Activated CD8-positive, alpha-beta T cell treated with anti-CD3 and anti-CD28 coated beads, Interleukin-2, amount 10 ng/mL, durations not matched to agents 7 days and 5 days (primary cell): ENCODE measurements around the gene CMAS. TPM values are rescaled to one million over a fixed set of nuclear protein-coding genes. Genes with fewer than 3 reads are reported as not detected.

Experiments used
- total RNA-seq, 2 experiments: library from RNA; stranded (reverse); gene quantifications; one replicate each; pipeline ENCODE4 v1.2.3, GENCODE V29; 2021

CMAS gene
- total RNA-seq, 2 experiments from 2014 or later = 31.6 to 34.1 TPM

Other genes starting within 250 kb of the CMAS start
- not detected for gene ABCC9, start 104.8 kb upstream of the CMAS start, total RNA-seq